GM18508 (cell line): ENCODE results near the gene GLI2.

Source experiments
- ATAC-seq: cut with Tn5 transposase; IDR thresholded peaks from one replicate; pipeline ENCODE4 v1.9.1; 2021; ENCODE audit warnings: moderate number of reproducible peaks; ENCODE audit not compliant: insufficient read depth, unreplicated experiment

The GLI2 gene

GRCh38 chr2:120750488-120751210 is 15.0 kb downstream of the GLI2 start:
- no peak for ATAC-seq

- ATAC-seq, result no peak
Observed at GRCh38 chr2:120751553-120751952, 15.9 kb downstream of the GLI2 start.

- ATAC-seq, result no peak
Observed at GRCh38 chr2:120754067-120754960, 18.6 kb downstream of the GLI2 start.

- ATAC-seq, result no peak
Observed at GRCh38 chr2:120758181-120759144, 22.8 kb downstream of the GLI2 start.

GRCh38 chr2:120759543-120760331 is 24.1 kb downstream of the GLI2 start:
- ATAC-seq, result no peak

- ATAC-seq, result no peak
Observed at GRCh38 chr2:120760446-120761135, 24.9 kb downstream of the GLI2 start.

- no peak for ATAC-seq
Observed at GRCh38 chr2:120761164-120761861, 25.6 kb downstream of the GLI2 start.

- ATAC-seq, result no peak
Observed at GRCh38 chr2:120761911-120762310, 26.2 kb downstream of the GLI2 start.

- no peak for ATAC-seq
Observed at GRCh38 chr2:120762341-120763061, 26.8 kb downstream of the GLI2 start.

GRCh38 chr2:120763508-120763907 is 27.8 kb downstream of the GLI2 start:
- ATAC-seq, result no peak

GRCh38 chr2:120763931-120764330 is 28.3 kb downstream of the GLI2 start:
- no peak for ATAC-seq

- no peak for ATAC-seq
Observed at GRCh38 chr2:120764492-120764891, 28.8 kb downstream of the GLI2 start.

GRCh38 chr2:120764991-120765677 is 29.5 kb downstream of the GLI2 start:
- no peak for ATAC-seq

- no peak for ATAC-seq
Observed at GRCh38 chr2:120765678-120766469, 30.2 kb downstream of the GLI2 start.

GRCh38 chr2:120766470-120767351 is 31.0 kb downstream of the GLI2 start:
- no peak for ATAC-seq
